Mesothelial cell of epicardium (in vitro differentiated cells): ENCODE measurements around the gene MATN1. TPM values are rescaled to one million over a fixed set of nuclear protein-coding genes. Genes with fewer than 3 reads are reported as not detected.

Experiments used
- DNase-seq, 2 experiments: peaks; one replicate each; pipeline ENCODE4 v3.0.0; 2021; ENCODE audit warnings: low spot score in 2 of 2; ENCODE audit not compliant: unreplicated experiment in 2 of 2
- H3K27ac Mint-ChIP-seq: 2 replicates; pipeline ENCODE4 v1.8.0; 2021; ENCODE audit warnings: mixed read lengths
- H3K27me3 Mint-ChIP-seq: 2 replicates; pipeline ENCODE4 v1.8.0; 2021; ENCODE audit warnings: low read depth, mixed read lengths
- H3K36me3 Mint-ChIP-seq: 2 replicates; pipeline ENCODE4 v1.8.0; 2021; ENCODE audit warnings: mixed read lengths
- H3K4me1 Mint-ChIP-seq: 2 replicates; pipeline ENCODE4 v1.8.0; 2021; ENCODE audit warnings: mixed read lengths
- H3K4me3 Mint-ChIP-seq: 2 replicates; pipeline ENCODE4 v1.8.0; 2021; ENCODE audit warnings: mild to moderate bottlenecking, moderate library complexity, mixed read lengths
- H3K9me3 Mint-ChIP-seq: 2 replicates; pipeline ENCODE4 v1.8.0; 2021; ENCODE audit warnings: mixed read lengths
- total RNA-seq: library from RNA; stranded (reverse); gene quantifications from 3 replicates; pipeline ENCODE4 v1.2.1, GENCODE V29; 2021
- TF ChIP-seq, protein P1 (sequence below): fragments of 200-600 bp; sonication (generic); IDR thresholded peaks from one replicate; pipeline ENCODE4 v1.5.0; 2021; ENCODE audit warnings: antibody characterized with exemption; ENCODE audit not compliant: unreplicated experiment

Gene MATN1
- total RNA-seq, 1 donor from 2014 or later, result 5.6 TPM

DNA sequence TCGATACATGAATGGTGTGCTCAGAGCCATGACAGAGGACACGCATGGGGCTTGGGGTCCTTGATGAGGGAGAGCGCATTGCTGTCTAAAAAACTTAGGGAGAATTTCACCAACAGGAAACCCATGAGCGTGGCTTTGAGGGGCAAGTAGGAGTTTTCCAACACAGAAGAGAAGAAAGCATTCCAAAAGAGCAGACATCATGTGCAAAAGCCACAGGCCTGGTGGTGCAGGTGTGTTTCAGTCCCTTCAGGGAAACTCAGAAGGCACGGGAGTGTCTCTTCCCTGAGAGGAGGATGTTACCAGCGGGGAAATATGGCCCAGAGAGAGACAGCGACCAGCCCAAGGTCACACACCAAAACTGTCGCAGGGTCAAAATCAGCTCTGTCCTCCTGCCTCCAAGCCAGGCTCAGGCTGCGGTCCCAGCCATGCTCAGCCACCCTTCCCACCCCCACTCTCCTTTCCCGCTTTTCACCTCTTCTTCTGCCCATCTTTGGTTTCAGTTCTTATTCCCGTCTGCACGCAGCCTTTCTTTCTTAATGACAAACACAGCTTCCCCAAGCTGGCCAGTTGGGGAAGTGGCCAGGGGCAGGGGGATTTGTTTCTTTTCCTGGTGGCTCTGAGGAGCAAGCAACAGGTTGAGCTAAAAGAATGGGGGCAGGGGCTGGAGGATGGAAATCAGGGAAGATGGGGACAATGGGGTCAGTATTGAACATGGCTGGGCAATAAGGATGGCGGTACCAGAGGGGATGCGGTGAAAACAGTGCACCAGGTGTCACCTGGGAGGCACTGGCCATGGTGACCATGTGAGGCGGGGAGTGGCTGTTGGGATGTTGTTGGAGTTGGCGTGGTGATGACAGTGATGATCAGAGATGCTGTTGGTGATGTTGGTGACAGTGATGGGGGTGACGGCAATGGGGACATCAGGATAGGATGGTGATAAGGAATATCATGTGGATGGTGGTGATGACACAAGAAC is 23.9 kb upstream of the MATN1 start:
- no peak for DNase-seq
- Mint-ChIP-seq H3K9me3 (no peaks in the 10 kb centered on the region), H3K4me3 (no peak overlapping the region), H3K27me3 (no peaks in the 10 kb centered on the region), H3K36me3 (no peaks in the 10 kb centered on the region), H3K27ac (no peak overlapping the region), H3K4me1 (peaks cover 28% of the 10 kb centered on the region)
- TF ChIP-seq, protein P1, sequence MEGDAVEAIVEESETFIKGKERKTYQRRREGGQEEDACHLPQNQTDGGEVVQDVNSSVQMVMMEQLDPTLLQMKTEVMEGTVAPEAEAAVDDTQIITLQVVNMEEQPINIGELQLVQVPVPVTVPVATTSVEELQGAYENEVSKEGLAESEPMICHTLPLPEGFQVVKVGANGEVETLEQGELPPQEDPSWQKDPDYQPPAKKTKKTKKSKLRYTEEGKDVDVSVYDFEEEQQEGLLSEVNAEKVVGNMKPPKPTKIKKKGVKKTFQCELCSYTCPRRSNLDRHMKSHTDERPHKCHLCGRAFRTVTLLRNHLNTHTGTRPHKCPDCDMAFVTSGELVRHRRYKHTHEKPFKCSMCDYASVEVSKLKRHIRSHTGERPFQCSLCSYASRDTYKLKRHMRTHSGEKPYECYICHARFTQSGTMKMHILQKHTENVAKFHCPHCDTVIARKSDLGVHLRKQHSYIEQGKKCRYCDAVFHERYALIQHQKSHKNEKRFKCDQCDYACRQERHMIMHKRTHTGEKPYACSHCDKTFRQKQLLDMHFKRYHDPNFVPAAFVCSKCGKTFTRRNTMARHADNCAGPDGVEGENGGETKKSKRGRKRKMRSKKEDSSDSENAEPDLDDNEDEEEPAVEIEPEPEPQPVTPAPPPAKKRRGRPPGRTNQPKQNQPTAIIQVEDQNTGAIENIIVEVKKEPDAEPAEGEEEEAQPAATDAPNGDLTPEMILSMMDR, result no peak

DNA sequence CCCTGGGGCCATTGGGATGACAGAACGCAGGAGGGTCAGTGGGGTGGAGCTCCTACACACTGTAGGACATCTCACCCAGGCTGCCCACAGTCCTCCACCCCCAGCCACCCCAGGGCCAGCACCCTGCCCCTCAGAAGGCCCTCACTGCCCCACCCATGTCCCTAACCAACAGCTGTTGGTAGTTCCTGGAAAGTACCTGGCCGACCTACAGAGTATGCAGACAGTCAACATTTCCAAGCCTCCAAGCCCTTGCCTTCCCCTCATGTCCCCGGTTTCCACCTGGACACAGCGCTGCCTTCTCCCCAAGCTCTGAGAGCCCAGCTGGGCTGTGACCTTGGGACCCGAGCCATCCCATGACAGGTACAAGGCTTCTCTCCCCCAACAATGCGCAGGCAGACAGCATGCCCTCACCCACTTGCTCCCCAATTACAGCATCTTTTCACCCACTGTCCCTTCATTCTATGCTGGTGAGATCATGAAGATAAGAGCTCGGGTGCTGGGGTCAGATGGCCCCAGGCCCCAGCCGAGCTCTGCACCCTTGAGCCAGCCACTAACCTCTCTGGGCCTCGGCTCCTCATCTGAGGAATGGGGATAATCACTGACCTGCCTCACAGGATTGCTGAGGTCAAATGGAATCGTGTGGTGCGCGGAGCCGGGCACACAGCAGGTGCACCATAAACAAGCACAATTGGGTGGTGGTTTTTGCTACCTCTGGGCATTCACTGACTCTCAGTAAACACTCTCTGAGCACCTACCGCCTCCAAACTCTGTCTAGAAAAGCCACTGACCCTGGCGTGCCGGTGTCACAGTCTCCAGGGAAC is 23.0 kb upstream of the MATN1 start:
- no peaks in the 10 kb centered on the region for H3K9me3 Mint-ChIP-seq
- no peaks in the 10 kb centered on the region for H3K36me3 Mint-ChIP-seq
- TF ChIP-seq, protein P1, result no peak
- no peak overlapping the region for H3K27ac Mint-ChIP-seq
- H3K27me3 Mint-ChIP-seq, result no peaks in the 10 kb centered on the region
- peaks cover 26% of the 10 kb centered on the region for H3K4me1 Mint-ChIP-seq
- no peak for DNase-seq
- H3K4me3 Mint-ChIP-seq, result no peak overlapping the region

DNA sequence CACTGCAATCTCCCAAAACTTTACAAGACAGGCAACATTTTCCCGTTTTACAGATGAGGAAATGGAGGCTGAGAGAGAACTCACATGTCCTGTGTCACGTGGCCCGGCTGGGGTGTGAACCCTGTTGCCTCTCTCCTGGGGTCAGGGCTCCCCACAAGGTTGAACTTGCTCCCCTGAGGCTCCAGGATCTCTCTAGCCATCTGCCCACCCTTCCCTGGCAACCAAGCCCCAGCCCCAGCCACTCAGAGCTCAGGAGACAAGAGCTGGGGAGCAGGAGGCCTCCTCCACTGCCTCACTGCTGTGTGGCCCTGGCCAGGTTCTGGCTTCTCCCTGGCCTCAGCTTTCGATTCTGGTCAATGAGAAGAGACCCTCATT is 22.4 kb upstream of the MATN1 start:
- no peak for DNase-seq
- Mint-ChIP-seq H3K4me3 (no peak overlapping the region), H3K27ac (no peak overlapping the region), H3K9me3 (no peaks in the 10 kb centered on the region), H3K4me1 (peaks cover 26% of the 10 kb centered on the region), H3K36me3 (no peaks in the 10 kb centered on the region), H3K27me3 (no peaks in the 10 kb centered on the region)
- TF ChIP-seq, protein P1, result no peak

DNA sequence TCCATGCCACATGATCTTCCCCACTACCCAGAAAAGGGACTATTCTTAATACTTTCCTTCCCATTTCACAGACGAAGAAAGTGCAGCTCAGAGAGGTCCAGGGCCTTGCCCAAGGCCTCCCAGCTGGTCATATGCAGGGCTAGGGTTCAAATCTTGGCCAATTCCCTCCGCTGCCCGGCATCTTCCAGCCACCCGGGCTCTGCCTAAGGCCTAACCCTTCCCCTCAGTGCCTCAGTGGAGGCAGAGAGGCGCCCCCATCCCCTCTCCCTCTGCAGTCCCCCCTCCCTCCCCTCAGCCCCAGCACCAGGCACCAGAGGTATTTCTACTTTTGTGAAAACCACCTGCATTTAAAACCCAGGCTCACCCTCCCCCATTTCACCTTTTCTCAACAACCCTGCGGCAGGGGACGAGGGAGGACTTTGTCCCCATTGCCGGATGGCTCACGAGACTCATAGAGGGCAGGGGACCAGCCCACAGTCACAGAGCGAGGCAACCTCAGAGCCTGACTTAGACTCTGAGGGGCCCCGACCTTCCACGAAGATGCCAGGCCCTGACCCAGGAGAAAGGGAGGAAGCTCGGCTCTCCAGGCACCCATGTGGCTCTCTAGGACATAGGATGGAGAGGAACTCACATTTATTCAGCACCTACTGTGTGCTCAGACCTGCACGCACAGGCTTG is 21.9 kb upstream of the MATN1 start:
- Mint-ChIP-seq H3K9me3 (no peaks in the 10 kb centered on the region), H3K27me3 (no peaks in the 10 kb centered on the region), H3K4me3 (no peak overlapping the region), H3K36me3 (no peaks in the 10 kb centered on the region), H3K4me1 (peaks cover 25% of the 10 kb centered on the region), H3K27ac (no peak overlapping the region)
- TF ChIP-seq, protein P1, result no peak
- no peak for DNase-seq

DNA sequence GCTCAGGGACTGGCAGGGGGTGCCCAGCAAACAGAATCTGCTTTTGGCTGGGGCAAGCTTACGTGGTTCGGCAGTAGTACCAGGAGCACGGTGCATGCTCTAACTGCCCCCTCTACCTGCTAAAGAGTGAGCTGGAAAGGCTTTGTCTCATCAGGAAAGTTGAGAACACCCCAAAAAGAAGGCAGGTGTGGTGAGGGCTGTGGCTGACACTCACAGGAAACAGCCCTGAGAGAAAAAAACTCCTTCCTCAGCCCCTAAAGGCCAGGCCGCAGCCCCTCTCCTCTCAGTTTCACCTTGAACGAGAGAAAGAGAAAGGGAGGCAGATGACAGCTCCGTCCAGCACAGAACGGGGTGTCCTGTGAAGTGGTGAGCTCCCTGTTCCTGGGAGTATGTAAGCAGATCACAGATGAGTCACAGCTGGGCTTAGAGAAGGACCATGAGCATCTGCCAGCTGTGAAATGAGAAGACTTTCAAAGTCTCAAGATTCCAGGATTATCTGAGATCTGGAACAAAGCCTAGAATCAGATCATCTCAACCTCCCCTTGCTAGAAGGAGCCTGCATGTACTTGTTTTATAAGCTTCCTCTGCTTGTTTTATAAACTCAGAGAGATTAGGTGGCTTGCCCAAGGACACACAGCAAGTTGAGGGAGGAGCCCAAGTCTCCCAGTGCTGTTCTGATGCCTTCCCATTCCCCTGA is 20.8 kb upstream of the MATN1 start:
- Mint-ChIP-seq H3K36me3 (no peaks in the 10 kb centered on the region), H3K27me3 (no peaks in the 10 kb centered on the region), H3K4me1 (peaks cover 22% of the 10 kb centered on the region), H3K9me3 (no peaks in the 10 kb centered on the region), H3K4me3 (no peak overlapping the region), H3K27ac (no peak overlapping the region)
- TF ChIP-seq, protein P1, result no peak
- DNase-seq, result no peak
